Endothelial cell (in vitro differentiated cells): Measurements from ENCODE around the gene METAP2. TPM values are rescaled to one million over a fixed set of nuclear protein-coding genes. Genes with fewer than 3 reads are reported as not detected.

ENCODE experiments used
- DNase-seq: peaks from one replicate; pipeline ENCODE4 v3.0.0; 2021; ENCODE audit warnings: low spot score
- H3K27ac Mint-ChIP-seq: one replicate; pipeline ENCODE4 v1.8.0; 2021; ENCODE audit warnings: mixed read lengths, inconsistent platforms; ENCODE audit not compliant: unreplicated experiment
- H3K27me3 Mint-ChIP-seq: one replicate; pipeline ENCODE4 v1.8.0; 2021; ENCODE audit warnings: mild to moderate bottlenecking, moderate library complexity, mixed read lengths, inconsistent platforms; ENCODE audit not compliant: unreplicated experiment
- H3K36me3 Mint-ChIP-seq: one replicate; pipeline ENCODE4 v1.8.0; 2021; ENCODE audit warnings: mild to moderate bottlenecking, low read depth, mixed read lengths, inconsistent platforms; ENCODE audit not compliant: unreplicated experiment
- H3K4me1 Mint-ChIP-seq: one replicate; pipeline ENCODE4 v1.8.0; 2021; ENCODE audit warnings: mild to moderate bottlenecking, mixed read lengths, inconsistent platforms; ENCODE audit not compliant: unreplicated experiment
- H3K4me3 Mint-ChIP-seq: one replicate; pipeline ENCODE4 v1.8.0; 2021; ENCODE audit warnings: mild to moderate bottlenecking, mixed read lengths, inconsistent platforms; ENCODE audit not compliant: unreplicated experiment
- H3K9me3 Mint-ChIP-seq: one replicate; pipeline ENCODE4 v1.8.0; 2021; ENCODE audit warnings: mixed read lengths, inconsistent platforms; ENCODE audit not compliant: unreplicated experiment
- CTCF ChIP-seq: fragments of 200-600 bp; sonication (generic); IDR thresholded peaks from one replicate; pipeline ENCODE4 v1.5.0; 2021; ENCODE audit warnings: antibody characterized with exemption; ENCODE audit not compliant: unreplicated experiment
- total RNA-seq: library from RNA; stranded (reverse); fragmentation: NEBNext Ultra II Directional; extraction: Animal tissue kit (Norgen Biotek cat#: 25700); gene quantifications from one replicate; pipeline ENCODE4 v1.2.1, GENCODE V29; 2021; ENCODE audit not compliant: unreplicated experiment

The METAP2 gene
- total RNA-seq, 1 donor from 2014 or later: 69.6 TPM

GRCh38 chr12:95528431-95528830, 54.5 kb downstream of the METAP2 start:
- Mint-ChIP-seq H3K4me3 (no peak overlapping the region), H3K27me3 (no peaks in the 10 kb centered on the region), H3K4me1 (peaks cover 5% of the 10 kb centered on the region), H3K9me3 (no peaks in the 10 kb centered on the region), H3K36me3 (peaks cover 2% of the 10 kb centered on the region), H3K27ac (no peak overlapping the region)
- no peak for TF ChIP-seq CTCF
- no peak for DNase-seq

DNA sequence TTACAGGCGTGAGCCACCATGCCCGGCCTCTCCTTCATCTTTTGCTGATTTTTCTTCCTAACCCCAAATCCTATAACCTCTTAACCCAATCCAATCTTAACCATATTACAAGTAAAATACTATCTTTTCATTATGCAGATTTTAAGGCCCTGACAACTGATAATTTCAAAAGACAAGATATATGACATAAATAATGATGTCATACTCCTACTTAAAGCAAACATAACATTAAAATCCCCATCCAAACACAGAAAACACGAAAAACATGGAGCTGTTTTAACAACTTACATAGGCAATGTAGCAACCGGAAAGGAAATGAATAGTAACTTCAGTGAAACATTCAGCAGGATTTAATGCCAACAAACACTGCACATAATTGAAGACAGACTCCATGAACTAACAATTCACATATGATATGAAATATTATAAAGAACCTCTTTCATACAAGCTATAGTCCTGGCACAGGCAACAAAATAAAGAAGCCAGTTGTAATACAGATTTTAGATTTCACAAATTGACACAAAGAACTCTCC, 55.8 kb downstream of the METAP2 start:
- Mint-ChIP-seq H3K36me3 (no peaks in the 10 kb centered on the region), H3K9me3 (no peaks in the 10 kb centered on the region), H3K27ac (no peak overlapping the region), H3K4me1 (peaks cover 6% of the 10 kb centered on the region), H3K4me3 (no peak overlapping the region), H3K27me3 (no peaks in the 10 kb centered on the region)
- DNase-seq: no peak
- TF ChIP-seq CTCF: no peak

DNA sequence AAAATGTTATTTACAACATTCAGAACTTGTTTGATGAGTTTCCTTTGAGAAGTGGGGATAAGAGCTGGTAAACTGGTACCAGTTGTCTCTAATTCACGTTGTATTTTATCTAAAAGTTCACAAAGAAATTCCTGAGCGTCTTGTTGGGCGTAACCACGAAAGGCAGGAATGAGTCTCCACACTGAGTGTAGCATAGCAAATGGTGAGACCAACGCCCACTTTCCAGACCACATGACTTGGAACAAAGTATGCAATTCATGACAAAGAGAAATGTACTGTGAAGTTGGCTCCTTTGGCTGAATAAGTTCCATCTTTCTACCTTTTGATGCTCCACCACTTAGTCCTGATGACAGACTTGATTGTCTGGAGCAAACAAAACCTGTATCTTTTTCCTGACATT, 58.9 kb downstream of the METAP2 start:
- DNase-seq: no peak
- TF ChIP-seq CTCF: no peak
- Mint-ChIP-seq H3K9me3 (no peaks in the 10 kb centered on the region), H3K36me3 (no peaks in the 10 kb centered on the region), H3K27ac (no peak overlapping the region), H3K4me1 (peaks cover 6% of the 10 kb centered on the region), H3K4me3 (no peak overlapping the region), H3K27me3 (no peaks in the 10 kb centered on the region)

- H3K4me1 Mint-ChIP-seq: peaks cover 8% of the 10 kb centered on the region
- H3K27me3 Mint-ChIP-seq: no peaks in the 10 kb centered on the region
- TF ChIP-seq CTCF: no peak
- H3K9me3 Mint-ChIP-seq: no peaks in the 10 kb centered on the region
- H3K36me3 Mint-ChIP-seq: no peaks in the 10 kb centered on the region
- H3K27ac Mint-ChIP-seq: no peak overlapping the region
- no peak for DNase-seq
- H3K4me3 Mint-ChIP-seq: no peak overlapping the region
These were observed 60.0 kb downstream of the METAP2 start for GRCh38 chr12:95533985-95534384.

DNA sequence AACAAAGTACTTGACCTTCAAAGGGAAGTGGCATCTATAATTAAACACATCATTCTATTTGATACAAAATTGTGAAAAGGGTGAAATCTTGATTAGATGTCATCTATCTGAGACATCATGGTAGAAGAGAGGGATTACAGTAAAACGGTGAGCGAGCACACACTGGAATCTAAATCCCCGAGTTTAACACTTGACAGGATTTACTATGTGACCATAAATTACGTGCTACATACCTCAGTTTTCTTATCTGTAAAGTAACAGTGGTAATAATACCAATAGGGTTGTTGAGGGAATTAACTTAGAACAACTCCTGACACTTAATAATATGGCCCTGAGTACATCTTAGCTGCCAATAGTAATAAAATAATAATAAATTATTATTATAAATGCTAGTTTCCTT, 64.1 kb downstream of the METAP2 start:
- H3K4me3 Mint-ChIP-seq: no peak overlapping the region
- TF ChIP-seq CTCF: no peak

More for the DNA sequence above, 64.1 kb downstream of the METAP2 start:
- H3K9me3 Mint-ChIP-seq: no peaks in the 10 kb centered on the region
- no peak for DNase-seq
- H3K36me3 Mint-ChIP-seq: no peaks in the 10 kb centered on the region
- no peaks in the 10 kb centered on the region for H3K27me3 Mint-ChIP-seq
- peaks cover 5% of the 10 kb centered on the region for H3K4me1 Mint-ChIP-seq
- no peak overlapping the region for H3K27ac Mint-ChIP-seq
